Neural progenitor cell (in vitro differentiated cells): ENCODE results near the gene PEX5L.

Source experiments
- EZH2 ChIP-seq: fragments of 200-600 bp; sonication (generic); IDR thresholded peaks from 2 replicates; pipeline ENCODE4 v1.6.1; 2017; ENCODE audit warnings: antibody characterized with exemption, mild to moderate bottlenecking, moderate library complexity
- EZH2phosphoT487 ChIP-seq: fragments of 200-600 bp; sonication (generic); IDR thresholded peaks from 2 replicates; pipeline ENCODE4 v1.6.1; 2017; ENCODE audit warnings: antibody characterized with exemption
- TF ChIP-seq, protein P1 (sequence below): fragments of 200-600 bp; sonication (generic); IDR thresholded peaks from 2 replicates; pipeline ENCODE4 v1.5.1; 2017; ENCODE audit warnings: antibody characterized with exemption, mild to moderate bottlenecking

DNA sequence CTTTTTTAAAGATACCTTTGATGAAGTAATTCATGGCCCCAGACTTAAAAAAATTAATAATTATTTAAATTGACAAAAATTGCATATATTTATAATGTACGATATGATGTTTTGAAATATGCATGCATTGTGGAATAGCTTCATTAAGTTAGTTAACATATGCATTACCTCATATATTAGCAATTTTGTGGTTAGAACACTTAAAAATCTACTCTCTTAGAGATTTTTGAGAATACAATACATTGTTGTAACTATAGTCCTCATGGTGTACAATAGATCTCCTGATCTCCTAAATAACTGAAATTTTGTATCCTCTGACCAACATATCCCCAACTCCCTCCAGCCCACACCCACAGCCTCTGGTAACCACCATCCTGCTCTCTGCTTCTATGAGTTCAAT is 104.1 kb downstream of the PEX5L start:
- TF ChIP-seq, protein P1, sequence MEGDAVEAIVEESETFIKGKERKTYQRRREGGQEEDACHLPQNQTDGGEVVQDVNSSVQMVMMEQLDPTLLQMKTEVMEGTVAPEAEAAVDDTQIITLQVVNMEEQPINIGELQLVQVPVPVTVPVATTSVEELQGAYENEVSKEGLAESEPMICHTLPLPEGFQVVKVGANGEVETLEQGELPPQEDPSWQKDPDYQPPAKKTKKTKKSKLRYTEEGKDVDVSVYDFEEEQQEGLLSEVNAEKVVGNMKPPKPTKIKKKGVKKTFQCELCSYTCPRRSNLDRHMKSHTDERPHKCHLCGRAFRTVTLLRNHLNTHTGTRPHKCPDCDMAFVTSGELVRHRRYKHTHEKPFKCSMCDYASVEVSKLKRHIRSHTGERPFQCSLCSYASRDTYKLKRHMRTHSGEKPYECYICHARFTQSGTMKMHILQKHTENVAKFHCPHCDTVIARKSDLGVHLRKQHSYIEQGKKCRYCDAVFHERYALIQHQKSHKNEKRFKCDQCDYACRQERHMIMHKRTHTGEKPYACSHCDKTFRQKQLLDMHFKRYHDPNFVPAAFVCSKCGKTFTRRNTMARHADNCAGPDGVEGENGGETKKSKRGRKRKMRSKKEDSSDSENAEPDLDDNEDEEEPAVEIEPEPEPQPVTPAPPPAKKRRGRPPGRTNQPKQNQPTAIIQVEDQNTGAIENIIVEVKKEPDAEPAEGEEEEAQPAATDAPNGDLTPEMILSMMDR = no peak
- TF ChIP-seq EZH2 (no peak), EZH2phosphoT487 (no peak)
